Measurements from ENCODE around the gene DNTTIP2. TPM values are rescaled to one million over a fixed set of nuclear protein-coding genes. Genes with fewer than 3 reads are reported as not detected.

DNTTIP2 gene
- total RNA-seq (100 to 1,000 TPM in 1 of 5 donors, 10 to 100 TPM in 3, 1 to 10 TPM in 1; 8.7 to 107 (median 39.3) TPM), polyA plus RNA-seq (10 to 100 TPM; 44.2 to 48.9 (median 46.9) TPM)
- long read RNA-seq, donor 1, full-length matches to known transcripts = 3 of 3 reads
- long read RNA-seq, donor 1, partial matches to known transcripts = 0 of 3 reads
- long read RNA-seq, donor 1, other reads (novel, unspliced or antisense) = 0 of 3 reads
- long read RNA-seq, donor 2, full-length matches to known transcripts = 7 of 7 reads
- long read RNA-seq, donor 2, partial matches to known transcripts = 0 of 7 reads
- long read RNA-seq, donor 2, other reads (novel, unspliced or antisense) = 0 of 7 reads
- long read RNA-seq, donor 3, partial matches to known transcripts = 15 of 16 reads
- long read RNA-seq, donor 3, other reads (novel, unspliced or antisense) = 0 of 16 reads
- long read RNA-seq, donor 4, partial matches to known transcripts = 0 of 1 reads
- long read RNA-seq, donor 4, other reads (novel, unspliced or antisense) = 0 of 1 reads
- long read RNA-seq, donor 5, partial matches to known transcripts = 25 of 26 reads
- long read RNA-seq, donor 5, other reads (novel, unspliced or antisense) = 0 of 26 reads
- long read RNA-seq, donor 6 = 0 reads
- long read RNA-seq, donor 7, full-length matches to known transcripts = 3 of 18 reads
- long read RNA-seq, donor 7, partial matches to known transcripts = 15 of 18 reads
- long read RNA-seq, donor 7, other reads (novel, unspliced or antisense) = 0 of 18 reads
- long read RNA-seq, donor 8, full-length matches to known transcripts = 2 of 22 reads
- long read RNA-seq, donor 8, partial matches to known transcripts = 20 of 22 reads
- long read RNA-seq, donor 8, other reads (novel, unspliced or antisense) = 0 of 22 reads
- long read RNA-seq, donor 9, transcript DNTTIP2-204 (2 exons, 480 nt) = major isoform, 7 of 42 reads
- long read RNA-seq, donor 9, partial matches to known transcripts = 33 of 42 reads
- long read RNA-seq, donor 9, other reads (novel, unspliced or antisense) = 0 of 42 reads
- long read RNA-seq, donor 10, full-length matches to known transcripts = 1 of 1 reads
- long read RNA-seq, donor 10, partial matches to known transcripts = 0 of 1 reads
- long read RNA-seq, donor 10, other reads (novel, unspliced or antisense) = 0 of 1 reads

GRCh38 chr1:93878889-93879586 lies at the start of gene DNTTIP2:
Gene DNTTIP2 (minus strand): TSS chr1:93879206. CDS start chr1:93879148, 58 bp downstream.
- intact Hi-C loops (cut with DNase I; ENCODE audit: low total_unique reads) = no loop called here
- Histone ChIP-seq H3K27ac (peak within 1 kb of the TSS; percentile 77 to 96 (median 92)), H3K4me1 (peaks cover 21 to 27% (median 25%) of the 10 kb centered on the region in 4 donors), H3K36me3 (peaks cover 22 to 45% (median 39%) of the 10 kb centered on the region in 4 donors), H3K4me3 (peak within 1 kb of the TSS; percentile 71 to 92 (median 80)), H3K27me3 (no peaks in the 10 kb centered on the region), H3K9me3 (no peaks in the 10 kb centered on the region)
- peak; percentile 90 to 98 for DNase-seq
- WGBS, 5 donors = 0 to 1% (median 1%) methylated on average over 39 to 50 of the region's 50 CpGs
- TF ChIP-seq EP300 (IDR thresholded peaks at IDR 0.05) (peak; percentile 49), POLR2A (IDR thresholded peaks at IDR 0.05) (peak in 2 of 4 donors; percentile 66 to 77), CTCF (IDR thresholded peaks at IDR 0.05) (no peak), POLR2AphosphoS5 (IDR thresholded peaks at IDR 0.05) (peak; percentile 94 to 99 (median 95))

GRCh38 chr1:93925206-93925605 lies 46.2 kb upstream of the DNTTIP2 start:
- no peak overlapping the region for H3K27ac ChIP-seq
- H3K36me3 ChIP-seq = no peaks in the 10 kb centered on the region
- TF ChIP-seq CTCF (IDR thresholded peaks at IDR 0.05) (no peak), POLR2AphosphoS5 (IDR thresholded peaks at IDR 0.05) (no peak), EP300 (IDR thresholded peaks at IDR 0.05) (no peak), POLR2A (IDR thresholded peaks at IDR 0.05) (no peak)
- H3K27me3 ChIP-seq = no peaks in the 10 kb centered on the region
- no peak overlapping the region for H3K4me3 ChIP-seq
- 76 to 86% (median 83%) methylated on average over 3 of the region's 3 CpGs for WGBS, 5 donors
- H3K9me3 ChIP-seq = peaks cover 0 to 5% (median 0%) of the 10 kb centered on the region in 4 donors
- DNase-seq = no peak
- H3K4me1 ChIP-seq = no peaks in the 10 kb centered on the region
- intact Hi-C loops (cut with DNase I; ENCODE audit: low total_unique reads) = no loop called here

- Histone ChIP-seq H3K27ac (no peak overlapping the region), H3K9me3 (peaks cover 0 to 9% (median 0%) of the 10 kb centered on the region in 4 donors), H3K4me1 (no peaks in the 10 kb centered on the region), H3K4me3 (no peak overlapping the region), H3K27me3 (no peaks in the 10 kb centered on the region), H3K36me3 (no peaks in the 10 kb centered on the region)
- DNase-seq = no peak
- TF ChIP-seq POLR2A (IDR thresholded peaks at IDR 0.05) = no peak
- no peak for TF ChIP-seq POLR2AphosphoS5 (IDR thresholded peaks at IDR 0.05)
- TF ChIP-seq EP300 (IDR thresholded peaks at IDR 0.05) = no peak
- TF ChIP-seq CTCF (IDR thresholded peaks at IDR 0.05) = no peak
- intact Hi-C loops (cut with DNase I; ENCODE audit: low total_unique reads) = no loop called here
- WGBS, 5 donors = 43 to 58% (median 48%) methylated on average over 1 of the region's 1 CpG
Observed at GRCh38 chr1:93919780-93920179, 40.8 kb upstream of the DNTTIP2 start.

Measured in stomach (tissue), 19 donors.